DMS79 treated with DMSO at 0.1 percent for 48 hours (cell line): ENCODE measurements around the gene PARG.
A peak's percentile ranks its signal among the peaks of the same experiment; 100 is the strongest.
"Not testable (repeated sequence)": the region's sequence is repeated elsewhere in the genome, so short reads cannot be mapped to it uniquely, and the experiment has no call there.

ENCODE experiments used
- DNase-seq: peaks from one replicate; lab custom pipeline; 2025; lab: John Stamatoyannopoulos, UW

PARG gene

DNA sequence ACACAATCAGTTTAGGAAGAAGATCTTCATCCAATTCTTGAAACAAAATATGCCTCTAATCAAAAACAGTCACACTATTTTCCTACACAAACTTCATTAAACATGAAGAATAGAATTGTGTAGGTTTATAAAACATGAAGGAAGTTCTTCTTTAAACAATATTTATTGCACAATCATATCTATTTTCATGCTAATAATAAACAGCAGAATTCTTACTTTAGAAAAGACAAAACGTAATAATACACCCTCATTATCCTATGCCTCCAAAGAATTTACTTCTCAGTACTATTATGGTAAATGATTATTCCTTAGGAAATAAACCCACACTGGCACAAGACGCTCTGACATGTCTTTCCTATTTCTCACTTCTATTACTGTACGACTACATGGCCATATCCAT, 41.4 kb downstream of the PARG start:
- not testable (repeated sequence) for DNase-seq

- not testable (repeated sequence) for DNase-seq
Measured at GRCh38 chr10:49899999-49900398, 41.8 kb downstream of the PARG start.

GRCh38 chr10:49890025-49890424, 51.8 kb downstream of the PARG start:
- not testable (repeated sequence) for DNase-seq

GRCh38 chr10:49884739-49885331, 57.0 kb downstream of the PARG start:
- DNase-seq = not testable (repeated sequence)

DNA sequence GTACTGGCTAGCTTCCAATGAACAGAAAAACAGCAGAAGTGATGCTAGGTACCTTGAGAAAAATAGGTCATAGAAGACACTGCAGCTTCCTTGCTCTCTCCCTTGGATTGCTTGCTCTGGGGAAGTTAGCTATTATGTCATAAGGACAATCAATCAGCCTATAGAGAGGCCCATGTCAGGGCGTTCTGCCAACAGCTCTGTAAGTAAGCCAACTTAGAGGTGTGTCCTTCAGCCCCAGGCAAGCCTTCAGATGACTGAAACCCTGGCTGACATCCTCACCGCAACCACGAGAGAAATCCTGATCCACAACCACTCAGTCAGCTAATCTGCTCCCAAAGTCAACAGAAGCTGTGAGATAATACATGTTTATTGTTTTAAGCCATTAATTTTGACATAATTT, 58.0 kb downstream of the PARG start:
- DNase-seq = not testable (repeated sequence)

DNA sequence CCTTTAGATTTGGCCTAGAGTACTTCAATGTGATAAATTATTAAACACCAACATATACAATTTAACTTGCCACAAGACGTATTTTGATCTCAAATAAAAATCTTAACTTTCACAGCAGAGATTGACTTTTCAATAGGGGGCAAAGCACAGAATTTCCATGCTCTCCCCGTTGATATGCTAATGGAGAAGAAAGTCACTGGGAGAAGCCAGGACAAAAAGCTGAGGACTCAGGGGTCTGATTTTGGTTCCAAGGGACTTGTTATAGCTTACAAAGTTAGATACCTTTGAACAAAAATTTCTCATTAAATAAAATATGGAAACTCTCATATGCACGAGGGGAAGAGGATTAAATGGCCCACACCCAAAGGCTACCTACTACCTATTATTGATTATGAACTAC, 59.5 kb downstream of the PARG start:
- DNase-seq = not testable (repeated sequence)

DNA sequence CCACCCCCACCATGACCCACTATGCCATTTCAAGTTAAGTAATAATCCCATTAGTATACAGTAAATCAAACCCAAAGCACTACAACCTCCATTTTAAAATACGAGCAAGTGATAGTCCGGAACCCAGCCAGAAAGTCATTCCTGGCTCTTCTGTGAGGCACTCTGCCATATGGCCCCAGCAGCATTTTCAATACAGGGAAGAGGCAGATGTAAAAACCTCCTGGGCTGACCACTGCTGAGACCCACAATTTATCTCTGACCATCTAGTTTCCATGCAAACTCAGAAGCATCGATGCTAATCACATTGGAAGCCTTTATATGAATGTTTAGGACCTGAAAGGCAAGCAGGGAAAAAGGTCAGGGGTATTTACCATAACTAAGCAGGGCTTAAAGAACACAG, 69.1 kb downstream of the PARG start:
- not testable (repeated sequence) for DNase-seq

DNA sequence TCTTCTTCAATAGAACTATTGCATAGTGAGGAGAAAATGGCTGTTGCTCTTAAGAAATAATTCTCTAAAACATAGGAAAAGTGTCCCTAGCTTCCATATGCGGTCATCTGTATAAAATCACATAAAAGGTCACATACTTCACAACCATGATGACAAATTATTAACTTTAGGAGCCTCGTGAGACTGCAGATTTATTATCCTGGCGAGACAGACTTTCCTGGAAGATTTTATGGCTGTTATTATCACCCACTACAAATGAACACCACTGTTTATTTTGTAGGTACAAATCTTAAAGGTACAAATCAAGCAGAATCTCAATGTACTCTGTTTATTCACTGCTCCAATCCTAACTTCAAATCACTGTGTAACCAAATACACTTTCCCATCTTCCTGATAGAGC, 70.4 kb downstream of the PARG start:
- DNase-seq = not testable (repeated sequence)

GRCh38 chr10:49859933-49860332, 81.9 kb downstream of the PARG start:
- DNase-seq = not testable (repeated sequence)

DNA sequence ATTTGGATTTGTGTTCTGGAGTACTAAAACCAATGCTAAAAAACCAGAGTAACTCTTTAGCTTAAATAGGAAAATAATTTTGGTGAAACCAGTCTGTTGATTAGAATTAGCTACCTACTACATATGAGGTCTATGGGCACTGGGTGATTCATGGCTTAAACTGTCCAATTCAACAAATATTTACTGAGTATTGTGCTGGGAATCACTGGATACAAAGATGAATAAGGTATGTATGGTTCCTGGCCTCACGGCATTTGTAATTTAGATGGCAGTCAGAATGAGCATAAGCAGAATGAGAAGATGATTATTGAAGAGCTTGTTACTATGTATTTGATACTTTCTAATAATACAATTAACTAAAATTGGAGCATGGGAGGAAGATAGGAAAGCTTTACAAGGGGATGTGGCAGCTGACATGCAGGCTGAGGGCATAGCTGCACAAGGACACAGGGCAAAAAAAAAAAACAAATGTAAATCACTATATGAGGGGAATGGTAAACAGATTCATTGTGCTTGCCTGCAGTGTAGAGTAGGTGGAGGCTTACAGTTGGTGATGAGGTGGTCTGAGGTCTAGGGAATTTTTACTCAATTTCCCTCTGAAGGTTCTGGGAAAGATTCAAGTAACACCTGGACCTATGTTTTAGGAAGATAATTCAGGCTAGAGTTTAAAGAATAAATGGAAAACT, 83.0 kb downstream of the PARG start:
- not testable (repeated sequence) for DNase-seq

- not testable (repeated sequence) for DNase-seq
Measured at GRCh38 chr10:49849520-49849919, 92.3 kb downstream of the PARG start.

GRCh38 chr10:49844775-49845595, 96.8 kb downstream of the PARG start:
- DNase-seq = no peak

- DNase-seq = not testable (repeated sequence)
Measured at GRCh38 chr10:49842333-49842628, 99.5 kb downstream of the PARG start.

DNA sequence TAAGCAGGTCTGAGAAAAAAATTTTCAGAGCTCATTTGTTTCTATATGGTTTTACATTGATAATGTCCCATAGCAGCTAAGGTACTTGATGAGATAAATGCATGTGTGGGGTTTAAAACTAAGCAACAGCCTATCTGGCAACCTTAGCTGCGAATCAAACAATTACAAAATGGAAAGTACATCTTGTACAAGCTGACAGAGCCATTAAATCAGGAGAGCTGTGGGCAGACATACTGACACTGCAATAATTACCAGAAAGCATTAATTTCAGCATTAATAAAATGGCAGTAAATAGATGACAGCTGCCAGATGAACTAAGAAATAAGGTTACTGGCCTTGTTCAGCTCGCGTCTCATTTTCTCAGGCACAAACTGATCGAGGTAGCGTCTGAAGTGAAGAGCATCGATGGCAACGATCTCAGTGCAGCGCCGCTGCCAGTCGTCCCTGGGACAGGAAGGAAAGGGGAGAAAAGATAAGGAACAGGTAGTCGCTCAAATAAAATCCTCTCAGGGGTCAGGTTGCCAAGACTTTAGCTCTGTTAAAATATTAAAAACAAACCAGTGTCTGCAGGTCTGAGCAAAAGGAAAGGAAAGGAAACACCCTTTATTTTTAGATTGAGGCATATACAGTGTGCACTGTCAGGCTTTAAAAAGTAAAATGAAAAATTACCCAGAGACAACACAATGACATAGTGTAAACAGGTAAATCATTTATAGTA, 100.1 kb downstream of the PARG start:
- no peak for DNase-seq

GRCh38 chr10:49837685-49838084, 104.1 kb downstream of the PARG start:
- no peak for DNase-seq

- no peak for DNase-seq
Measured at GRCh38 chr10:49837051-49837478, 104.8 kb downstream of the PARG start.

- peak; percentile 15 for DNase-seq
Measured at GRCh38 chr10:49834976-49835375, 106.9 kb downstream of the PARG start.

GRCh38 chr10:49834201-49834600, 107.6 kb downstream of the PARG start:
- no peak for DNase-seq

DNA sequence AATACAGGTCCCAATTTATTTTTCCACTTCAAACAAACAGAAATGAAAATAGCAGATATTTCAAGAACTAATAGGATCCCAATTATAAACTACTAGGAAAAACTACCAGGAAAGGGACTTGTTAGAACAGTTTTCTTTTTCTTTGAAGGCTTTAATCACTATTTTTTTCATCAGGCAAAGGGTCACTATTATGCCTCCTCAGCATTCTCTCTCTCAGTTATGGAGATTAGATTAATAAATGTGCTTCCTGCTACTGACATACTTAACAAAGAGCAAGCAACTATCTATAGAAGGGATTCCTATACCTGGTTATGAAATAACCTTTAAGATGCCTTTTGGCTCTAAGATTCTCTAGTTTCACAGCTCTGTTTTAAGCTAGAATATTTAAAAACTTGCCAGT, 108.7 kb downstream of the PARG start:
- DNase-seq = no peak

DNA sequence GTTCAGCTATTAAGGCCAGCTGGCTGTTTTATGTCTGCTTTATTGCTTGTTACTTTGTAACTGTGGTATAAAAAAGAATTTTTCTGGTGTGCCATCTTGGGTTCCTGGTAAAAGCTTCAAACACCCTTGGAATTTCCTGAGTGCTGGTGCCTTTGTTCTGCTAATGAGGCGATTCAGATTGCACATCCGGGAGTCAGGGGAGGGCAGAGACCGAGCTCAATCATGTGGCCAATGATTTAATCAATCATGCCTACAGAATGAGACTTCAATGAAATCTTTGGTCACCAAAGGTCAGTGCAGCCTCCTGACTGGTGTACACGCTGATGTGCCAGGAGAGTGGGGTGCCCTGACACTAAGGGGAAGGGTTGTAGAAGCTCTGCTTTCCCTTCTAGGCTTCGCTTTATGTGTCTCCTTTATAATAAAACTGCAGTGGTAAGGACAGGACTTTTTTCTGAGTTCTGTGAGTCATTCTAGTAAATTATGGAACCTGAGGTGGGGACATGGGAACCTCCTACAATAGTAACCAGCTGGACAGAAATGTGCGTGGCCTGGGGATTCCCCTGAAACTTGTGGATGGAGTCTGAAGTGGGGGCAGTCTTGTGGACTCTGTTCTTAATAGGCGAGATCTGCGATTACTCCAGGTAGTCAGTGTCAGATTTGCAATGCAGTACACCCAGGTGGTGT, 110.3 kb downstream of the PARG start:
- no peak for DNase-seq

- no peak for DNase-seq
Measured at GRCh38 chr10:49830846-49831245, 111.0 kb downstream of the PARG start.

GRCh38 chr10:49830016-49830415, 111.8 kb downstream of the PARG start:
- DNase-seq = no peak
